GM10266 (cell line): ENCODE data around the gene PROS1.
"Not testable (repeated sequence)": the region's sequence is repeated elsewhere in the genome, so short reads cannot be mapped to it uniquely, and the experiment has no call there.

Source experiments
- DNase-seq: peaks from one replicate; pipeline ENCODE4 v3.0.0; 2012; ENCODE audit errors: extremely low spot score
- TF ChIP-seq, protein P1 (sequence below): IDR thresholded peaks from 2 replicates; pipeline ENCODE4 v1.5.1; 2012; ENCODE audit warnings: mild to moderate bottlenecking, low read depth; ENCODE audit not compliant: control insufficient read depth, insufficient read depth; ENCODE audit errors: missing control alignments

PROS1 gene

DNA sequence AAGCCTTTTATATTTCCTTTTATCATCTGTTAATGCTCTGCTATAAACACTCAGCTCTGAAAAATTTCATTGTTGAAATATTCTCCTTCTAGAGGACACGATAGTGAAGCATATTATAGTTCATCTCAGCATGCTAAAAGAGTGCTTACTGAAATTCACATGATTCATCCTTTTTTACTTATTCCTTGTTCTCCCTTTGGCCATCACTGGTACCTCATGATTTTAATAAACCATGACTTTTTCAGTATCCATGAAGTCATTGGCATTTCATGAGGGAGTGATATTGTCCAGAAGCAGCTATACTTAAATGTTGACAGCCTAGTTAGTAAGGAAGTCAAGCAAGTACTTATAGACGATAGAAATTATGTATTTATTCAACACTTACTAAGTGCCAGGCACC, 112.7 kb downstream of the PROS1 start:
- TF ChIP-seq, protein P1, sequence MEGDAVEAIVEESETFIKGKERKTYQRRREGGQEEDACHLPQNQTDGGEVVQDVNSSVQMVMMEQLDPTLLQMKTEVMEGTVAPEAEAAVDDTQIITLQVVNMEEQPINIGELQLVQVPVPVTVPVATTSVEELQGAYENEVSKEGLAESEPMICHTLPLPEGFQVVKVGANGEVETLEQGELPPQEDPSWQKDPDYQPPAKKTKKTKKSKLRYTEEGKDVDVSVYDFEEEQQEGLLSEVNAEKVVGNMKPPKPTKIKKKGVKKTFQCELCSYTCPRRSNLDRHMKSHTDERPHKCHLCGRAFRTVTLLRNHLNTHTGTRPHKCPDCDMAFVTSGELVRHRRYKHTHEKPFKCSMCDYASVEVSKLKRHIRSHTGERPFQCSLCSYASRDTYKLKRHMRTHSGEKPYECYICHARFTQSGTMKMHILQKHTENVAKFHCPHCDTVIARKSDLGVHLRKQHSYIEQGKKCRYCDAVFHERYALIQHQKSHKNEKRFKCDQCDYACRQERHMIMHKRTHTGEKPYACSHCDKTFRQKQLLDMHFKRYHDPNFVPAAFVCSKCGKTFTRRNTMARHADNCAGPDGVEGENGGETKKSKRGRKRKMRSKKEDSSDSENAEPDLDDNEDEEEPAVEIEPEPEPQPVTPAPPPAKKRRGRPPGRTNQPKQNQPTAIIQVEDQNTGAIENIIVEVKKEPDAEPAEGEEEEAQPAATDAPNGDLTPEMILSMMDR, result no peak

DNA sequence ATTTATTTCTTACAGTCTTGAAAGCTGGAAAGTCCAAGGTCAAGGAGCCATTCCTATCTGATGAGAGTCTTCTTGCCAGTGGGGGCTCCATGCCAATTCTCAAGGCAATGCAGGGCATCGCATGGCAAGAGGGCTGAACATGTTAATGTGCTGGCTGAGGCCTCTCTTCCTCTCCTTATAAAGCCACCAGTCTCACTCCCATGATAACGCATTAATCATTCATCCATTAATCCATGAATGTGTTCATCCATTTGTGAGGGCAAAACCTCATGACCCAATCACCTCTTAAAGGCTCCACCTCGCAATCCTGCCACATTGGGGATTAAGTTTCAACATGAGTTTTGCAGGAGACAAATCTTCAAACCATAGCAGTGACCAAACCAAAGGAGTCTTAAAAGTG, 118.3 kb downstream of the PROS1 start:
- TF ChIP-seq, protein P1, result no peak
- DNase-seq, result no peak

More for the DNA sequence above, 112.7 kb downstream of the PROS1 start:
- DNase-seq, result no peak

DNA sequence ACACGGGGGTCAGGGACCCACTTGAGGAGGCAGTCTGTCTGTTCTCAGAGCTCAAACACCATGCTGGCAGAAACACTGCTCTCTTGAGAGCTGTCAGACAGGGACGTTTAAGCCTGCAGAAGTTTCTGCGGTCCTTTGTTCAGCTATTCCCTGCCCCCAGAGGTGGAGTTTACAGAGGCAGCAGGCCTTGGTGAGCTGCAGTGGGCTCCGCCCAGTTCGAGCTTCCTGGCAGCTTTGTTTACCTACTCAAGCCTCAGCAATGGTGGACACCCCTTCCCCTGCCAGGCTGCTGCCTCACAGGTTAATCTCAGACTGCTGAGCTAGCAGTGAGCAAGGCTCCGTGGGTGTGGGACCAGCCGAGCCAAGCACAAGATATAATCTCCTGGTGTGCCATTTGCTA, 121.5 kb downstream of the PROS1 start:
- DNase-seq, result not testable (repeated sequence)

DNA sequence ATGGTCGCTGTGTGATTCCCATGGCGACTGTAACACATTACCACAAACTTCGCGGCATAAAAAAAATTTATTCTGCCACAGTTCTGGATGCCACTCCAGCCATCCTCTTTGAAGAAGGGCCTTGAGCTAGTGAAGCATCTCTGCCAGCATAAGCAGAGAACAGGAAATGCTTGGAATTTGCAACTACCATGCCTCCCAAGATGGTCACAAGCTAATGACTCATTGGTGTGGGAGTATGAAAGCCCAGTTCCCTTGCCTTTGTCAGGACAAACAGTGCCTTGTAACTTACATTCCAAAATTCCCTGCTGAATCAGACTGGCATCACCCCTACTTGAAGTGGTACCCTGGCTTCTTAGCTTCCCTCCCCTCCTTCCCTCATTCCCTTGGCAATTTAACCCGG, 129.7 kb downstream of the PROS1 start:
- DNase-seq, result no peak
- TF ChIP-seq, protein P1, result no peak

DNA sequence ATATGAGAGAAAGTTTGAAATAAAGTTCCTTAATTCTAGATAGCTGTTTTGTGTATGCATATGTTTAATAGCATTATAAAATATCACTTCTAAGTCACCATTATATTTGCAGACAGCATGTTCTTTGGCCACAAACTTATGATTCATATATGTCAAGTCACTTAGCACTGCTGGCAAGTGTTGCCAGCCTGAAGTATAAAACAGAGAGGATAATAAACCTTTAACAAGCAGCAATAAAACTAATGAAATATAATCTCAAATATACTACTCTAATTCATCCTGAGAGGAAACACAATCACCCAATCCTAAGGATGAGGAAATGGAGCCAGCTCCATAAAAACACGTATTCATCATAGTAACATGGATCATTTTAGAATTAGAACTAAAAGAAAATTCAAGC, 134.5 kb downstream of the PROS1 start:
- not testable (repeated sequence) for DNase-seq
